Choroid plexus epithelial cell (primary cell): Measurements from ENCODE around the gene CSF1.

Experiments
- DNase-seq: peaks from one replicate; pipeline ENCODE4 v3.0.0-alpha.2; 2010; ENCODE audit warnings: low read depth
- H3K4me3 ChIP-seq: 2 replicates; pipeline ENCODE4 v1.5.1; 2011; ENCODE audit warnings: low read depth, mild to moderate bottlenecking, control low read depth, low read length, moderate library complexity
- CTCF ChIP-seq: conservative IDR thresholded peaks from 2 replicates; pipeline ENCODE4 v1.5.1; 2011; ENCODE audit warnings: low read depth, mild to moderate bottlenecking, control low read depth, inconsistent platforms, low read length, moderate library complexity

CSF1 gene

GRCh38 chr1:109896681-109897080 is 14.0 kb upstream of the CSF1 start:
- no peak overlapping the region for H3K4me3 ChIP-seq
- TF ChIP-seq CTCF, result no peak
- no peak for DNase-seq

GRCh38 chr1:109897259-109897955 is 13.2 kb upstream of the CSF1 start:
- no peak for TF ChIP-seq CTCF
- H3K4me3 ChIP-seq, result no peak overlapping the region
- DNase-seq, result no peak

DNA sequence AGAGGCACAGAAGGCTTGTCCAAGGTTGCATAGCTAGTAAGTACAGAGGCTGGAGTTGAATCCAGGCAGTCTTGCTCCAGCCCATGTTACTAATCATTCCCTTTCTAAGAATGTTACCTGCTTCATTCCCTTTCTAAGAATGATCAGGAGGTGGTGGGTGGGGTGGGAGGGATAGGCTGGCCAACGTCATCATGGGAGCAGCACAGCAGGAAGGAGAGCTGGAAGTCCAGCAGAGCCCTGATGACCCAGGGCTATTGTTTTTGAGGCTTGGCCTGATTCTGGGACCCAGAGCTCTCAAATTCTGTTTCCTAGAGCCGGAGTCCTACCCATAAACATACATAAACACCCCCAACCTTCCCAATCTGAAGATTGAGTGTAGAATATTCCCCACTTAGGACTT is 11.8 kb upstream of the CSF1 start:
- no peak overlapping the region for H3K4me3 ChIP-seq
- DNase-seq, result no peak
- no peak for TF ChIP-seq CTCF

- TF ChIP-seq CTCF, result no peak
- DNase-seq, result no peak
Measured at GRCh38 chr1:109901141-109901523, 9.5 kb upstream of the CSF1 start.

GRCh38 chr1:109901524-109902145 is 9.0 kb upstream of the CSF1 start:
- TF ChIP-seq CTCF, result no peak
- no peak for DNase-seq

More at GRCh38 chr1:109901141-109901523, 9.5 kb upstream of the CSF1 start:
- H3K4me3 ChIP-seq, result no peak overlapping the region

GRCh38 chr1:109902204-109902985 is 8.3 kb upstream of the CSF1 start:
- DNase-seq, result no peak
- no peak for TF ChIP-seq CTCF
- H3K4me3 ChIP-seq, result no peak overlapping the region

More at GRCh38 chr1:109901524-109902145, 9.0 kb upstream of the CSF1 start:
- no peak overlapping the region for H3K4me3 ChIP-seq
